Activated T-cell treated with anti-CD3 and anti-CD28 coated beads, Interleukin-2, amount 50 U/mL, for 4 hours (primary cell): ENCODE measurements around the gene NUDT16L1. TPM values are rescaled to one million over a fixed set of nuclear protein-coding genes. Genes with fewer than 3 reads are reported as not detected.

Experiments used
- ATAC-seq, 2 donors: fragments of 200-7000 bp; cut with Tn5 transposase; one replicate each; pipeline ENCODE4 v1.10.0; 2021
- DNase-seq: peaks from one replicate; pipeline ENCODE4 v3.0.0-alpha.2; 2020
- H3K27me3 Mint-ChIP-seq: one replicate; pipeline ENCODE4 v1.8.0; 2021; ENCODE audit warnings: low read depth, mixed read lengths
- H3K36me3 Mint-ChIP-seq: one replicate; pipeline ENCODE4 v1.8.0; 2022; ENCODE audit warnings: mixed read lengths; ENCODE audit not compliant: insufficient read depth
- H3K4me1 Mint-ChIP-seq: one replicate; pipeline ENCODE4 v1.8.0; 2021; ENCODE audit warnings: low read depth, mixed read lengths
- H3K4me3 Mint-ChIP-seq: one replicate; pipeline ENCODE4 v1.8.0; 2021; ENCODE audit warnings: mild to moderate bottlenecking, moderate library complexity, mixed read lengths
- H3K9me3 Mint-ChIP-seq: one replicate; pipeline ENCODE4 v1.8.0; 2021; ENCODE audit warnings: mixed read lengths
- total RNA-seq, 3 donors: library from RNA; stranded (reverse); gene quantifications; one replicate each; pipeline ENCODE4 v1.2.1, GENCODE V29; 2021

The NUDT16L1 gene
- total RNA-seq, 3 donors from 2014 or later = 53.1 to 56.8 (median 54.1) TPM

DNA sequence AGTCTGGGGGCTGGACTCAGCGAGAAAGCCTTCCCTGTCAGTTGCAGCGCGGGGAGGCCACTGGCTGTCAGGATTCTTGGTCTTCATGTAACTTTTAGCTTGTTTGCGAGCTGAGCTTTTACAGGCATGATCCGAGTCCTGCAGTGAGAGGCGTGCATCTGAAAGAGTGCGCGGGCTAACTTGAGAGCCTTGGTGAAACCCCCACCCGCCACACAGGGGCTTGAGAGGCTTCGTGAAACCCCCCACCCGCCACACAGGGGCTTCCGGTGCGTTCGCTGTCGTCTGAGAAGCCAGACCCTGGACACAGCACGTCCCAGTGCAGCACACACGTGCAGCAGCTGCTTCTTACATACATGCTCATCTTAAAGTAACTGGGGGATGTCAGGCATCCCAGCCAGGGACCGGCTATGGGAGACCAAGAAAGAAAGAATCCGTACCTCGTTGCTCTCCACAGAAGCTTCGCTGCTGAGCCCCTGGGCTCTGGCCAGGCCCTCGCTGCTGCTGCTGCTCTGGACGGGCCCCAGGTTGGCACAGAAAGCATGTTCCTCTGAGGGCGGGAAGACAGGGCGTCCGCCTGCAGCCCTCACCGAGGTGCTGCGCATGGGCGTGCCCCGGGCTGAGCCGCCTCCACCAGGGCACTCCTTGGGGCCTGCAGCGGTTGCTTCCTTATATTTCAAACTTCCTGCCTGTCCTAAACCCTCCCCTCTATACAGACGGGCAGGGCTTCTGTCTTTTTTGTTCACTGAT, 7.8 kb downstream of the NUDT16L1 start:
- no peaks in the 10 kb centered on the region for H3K4me1 Mint-ChIP-seq
- H3K4me3 Mint-ChIP-seq = no peak overlapping the region
- DNase-seq (no peak), ATAC-seq (no peak)
- H3K27me3 Mint-ChIP-seq = no peaks in the 10 kb centered on the region
- no peaks in the 10 kb centered on the region for H3K9me3 Mint-ChIP-seq
- H3K36me3 Mint-ChIP-seq = peaks cover 3% of the 10 kb centered on the region

DNA sequence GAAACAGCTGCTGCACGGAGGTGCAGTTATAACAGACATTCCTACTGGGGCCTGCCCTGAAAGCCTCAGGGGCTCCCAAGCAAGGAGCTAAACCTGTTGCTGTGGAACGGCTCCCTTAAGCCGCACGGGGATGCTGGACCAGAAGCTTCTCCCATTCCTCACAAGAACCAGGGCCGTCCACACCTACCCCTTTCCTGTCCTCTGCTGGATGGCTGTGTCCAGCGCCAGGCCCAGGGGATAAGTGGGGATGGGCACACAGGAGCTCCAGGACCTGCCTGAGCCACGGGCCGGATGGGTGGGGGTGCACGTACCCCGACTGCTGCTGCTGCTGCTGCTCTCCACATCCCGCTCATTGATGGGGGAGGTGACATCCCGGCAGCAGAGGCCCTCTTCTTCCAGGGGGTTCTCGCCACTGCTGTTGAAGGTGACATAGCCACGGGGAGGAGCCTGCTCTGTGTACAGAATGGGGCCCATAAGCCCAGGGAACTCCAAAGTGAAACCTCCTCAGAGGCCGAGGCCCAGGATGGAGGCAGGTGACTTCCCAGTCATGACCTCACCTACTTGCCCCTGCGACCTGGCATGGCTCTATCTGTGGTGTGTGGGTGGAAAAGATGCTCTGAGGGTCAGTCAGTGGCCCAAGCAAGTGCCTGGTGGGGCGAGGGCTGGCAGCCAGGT, 8.6 kb downstream of the NUDT16L1 start:
- H3K4me1 Mint-ChIP-seq = no peaks in the 10 kb centered on the region
- no peak for ATAC-seq
- H3K36me3 Mint-ChIP-seq = peaks cover 7% of the 10 kb centered on the region
- H3K4me3 Mint-ChIP-seq = no peak overlapping the region
- no peak for DNase-seq
- no peaks in the 10 kb centered on the region for H3K27me3 Mint-ChIP-seq
- no peaks in the 10 kb centered on the region for H3K9me3 Mint-ChIP-seq

DNA sequence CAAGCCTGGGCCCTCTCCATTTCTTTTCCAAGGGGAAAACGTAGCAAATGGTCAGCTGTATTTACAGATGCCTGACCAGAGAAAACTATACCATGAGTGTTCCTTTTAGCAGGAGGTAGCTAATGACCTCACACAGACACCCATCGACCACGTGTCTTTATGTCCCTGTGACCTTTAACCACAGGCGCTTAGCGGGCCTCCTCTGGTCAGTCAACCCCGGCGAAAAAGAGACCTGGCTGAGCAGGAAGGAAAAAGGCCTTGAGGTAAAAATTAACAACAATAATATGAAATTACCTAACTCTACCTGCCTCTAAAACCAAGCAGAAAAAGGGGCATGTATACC, 9.1 kb downstream of the NUDT16L1 start:
- Mint-ChIP-seq H3K36me3 (peaks cover 10% of the 10 kb centered on the region), H3K4me3 (no peak overlapping the region)

DNA sequence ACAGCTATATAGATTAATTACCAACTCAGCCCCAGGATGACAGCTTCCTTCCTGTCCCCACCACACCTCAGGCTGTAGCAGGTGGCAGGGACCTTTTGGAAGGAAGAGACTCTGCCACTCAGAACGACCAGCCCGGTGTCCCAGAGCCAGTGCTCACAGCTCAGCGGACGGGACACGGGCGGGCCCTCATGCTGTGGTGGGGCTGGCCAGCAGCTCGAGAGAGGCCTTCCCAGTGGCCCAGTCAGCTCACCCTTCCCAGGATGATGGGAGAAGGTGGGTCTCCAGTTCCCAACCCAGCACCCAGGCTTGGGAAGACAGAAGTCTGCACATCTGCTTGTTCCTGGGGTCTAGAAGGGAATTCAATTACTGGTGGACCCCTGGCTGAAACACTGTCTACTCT, 10.5 kb downstream of the NUDT16L1 start:
- H3K4me3 Mint-ChIP-seq = no peak overlapping the region
- H3K36me3 Mint-ChIP-seq = peaks cover 13% of the 10 kb centered on the region
- H3K27me3 Mint-ChIP-seq = no peaks in the 10 kb centered on the region
- DNase-seq (no peak), ATAC-seq (no peak)
- H3K9me3 Mint-ChIP-seq = no peaks in the 10 kb centered on the region
- no peaks in the 10 kb centered on the region for H3K4me1 Mint-ChIP-seq

More for the DNA sequence above, 9.1 kb downstream of the NUDT16L1 start:
- Mint-ChIP-seq H3K27me3 (no peaks in the 10 kb centered on the region), H3K4me1 (no peaks in the 10 kb centered on the region), H3K9me3 (no peaks in the 10 kb centered on the region)
- DNase-seq = no peak
- ATAC-seq = no peak

DNA sequence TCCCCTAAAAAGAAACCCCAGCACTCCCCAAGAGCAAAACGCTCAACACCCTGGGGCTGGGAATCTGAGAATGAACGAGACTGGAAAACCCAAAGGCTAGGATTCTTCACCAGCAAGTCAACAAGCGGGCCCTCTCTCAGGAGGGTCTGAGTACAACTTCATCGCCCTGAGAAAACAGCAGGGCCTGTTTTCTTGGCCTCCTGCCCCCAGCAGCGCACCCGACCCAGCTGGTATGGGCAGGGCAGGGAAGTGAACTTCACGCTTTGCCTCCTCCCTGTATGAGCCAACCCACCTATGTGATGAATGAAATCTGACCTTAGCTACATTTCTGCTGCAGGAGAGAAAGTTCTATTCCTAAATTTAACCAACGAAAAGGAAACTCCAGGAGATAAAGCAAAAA, 11.1 kb downstream of the NUDT16L1 start:
- Mint-ChIP-seq H3K27me3 (no peaks in the 10 kb centered on the region), H3K36me3 (peaks cover 15% of the 10 kb centered on the region), H3K9me3 (no peaks in the 10 kb centered on the region), H3K4me1 (no peaks in the 10 kb centered on the region), H3K4me3 (no peak overlapping the region)
- no peak for ATAC-seq
- no peak for DNase-seq

DNA sequence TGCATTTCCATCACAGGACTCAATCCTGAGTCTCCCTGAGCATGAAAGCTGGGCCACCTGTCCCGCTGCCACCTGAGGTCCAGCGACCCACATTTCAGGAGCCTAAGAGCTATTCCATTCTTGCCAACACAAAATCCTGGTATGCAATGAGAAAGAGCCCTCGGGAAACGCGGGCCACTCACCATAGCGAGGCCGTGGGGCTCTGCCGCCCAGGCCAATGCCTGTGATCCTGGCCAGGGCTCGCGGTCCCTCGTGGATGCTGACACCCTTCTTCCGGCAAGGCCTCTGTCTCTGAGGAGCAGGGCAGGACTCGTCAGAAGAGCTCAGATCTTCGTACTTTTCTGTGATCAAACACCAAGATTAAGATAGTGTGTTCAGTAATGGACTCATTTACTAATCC, 11.6 kb downstream of the NUDT16L1 start:
- Mint-ChIP-seq H3K36me3 (peaks cover 19% of the 10 kb centered on the region), H3K4me3 (no peak overlapping the region), H3K9me3 (no peaks in the 10 kb centered on the region), H3K27me3 (no peaks in the 10 kb centered on the region), H3K4me1 (no peaks in the 10 kb centered on the region)
- ATAC-seq = no peak
- DNase-seq = no peak

DNA sequence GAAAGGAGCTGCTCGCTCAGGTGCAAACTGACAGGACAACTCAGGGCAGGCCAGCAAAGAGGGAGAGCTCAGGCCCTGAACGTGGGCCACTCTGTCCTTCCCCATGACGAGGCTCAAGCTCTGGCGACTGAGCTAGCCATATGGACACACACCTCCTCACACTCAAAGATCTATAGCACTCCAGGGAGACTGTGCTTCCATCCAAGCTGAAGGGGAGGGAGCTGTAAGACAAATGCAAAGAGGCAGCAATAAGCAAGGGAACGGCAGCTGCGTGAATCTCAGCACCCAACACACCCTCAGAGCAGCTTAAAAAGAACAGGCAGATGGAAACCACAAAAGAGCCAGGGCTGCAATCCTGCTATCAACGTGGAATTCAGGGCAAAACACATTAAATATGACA, 13.5 kb downstream of the NUDT16L1 start:
- Mint-ChIP-seq H3K27me3 (no peaks in the 10 kb centered on the region), H3K9me3 (no peaks in the 10 kb centered on the region), H3K36me3 (peaks cover 23% of the 10 kb centered on the region), H3K4me1 (no peaks in the 10 kb centered on the region), H3K4me3 (peak overlapping the region; percentile 2)
- DNase-seq (no peak), ATAC-seq (no peak)

DNA sequence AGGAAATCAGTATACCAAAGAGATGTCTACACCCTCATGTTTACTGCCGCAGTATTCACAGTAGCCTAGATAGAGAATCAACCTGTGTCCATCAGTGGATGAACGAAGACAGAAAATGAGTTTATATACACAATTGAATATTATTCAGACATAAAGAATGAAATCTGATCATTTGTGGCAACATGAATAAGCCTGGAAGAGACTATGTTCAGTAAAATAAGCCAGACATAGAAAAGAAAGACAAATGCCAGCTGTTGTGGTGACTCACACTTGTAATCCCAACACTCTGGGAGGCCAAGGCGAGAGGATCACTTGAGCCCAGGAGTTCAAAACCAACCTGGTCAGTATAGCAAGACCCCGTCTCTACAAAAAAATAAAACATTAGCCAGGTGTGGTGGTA, 16.1 kb downstream of the NUDT16L1 start:
- Mint-ChIP-seq H3K9me3 (no peaks in the 10 kb centered on the region), H3K36me3 (peaks cover 27% of the 10 kb centered on the region), H3K27me3 (no peaks in the 10 kb centered on the region), H3K4me1 (no peaks in the 10 kb centered on the region), H3K4me3 (no peak overlapping the region)
- no peak for ATAC-seq
- no peak for DNase-seq

DNA sequence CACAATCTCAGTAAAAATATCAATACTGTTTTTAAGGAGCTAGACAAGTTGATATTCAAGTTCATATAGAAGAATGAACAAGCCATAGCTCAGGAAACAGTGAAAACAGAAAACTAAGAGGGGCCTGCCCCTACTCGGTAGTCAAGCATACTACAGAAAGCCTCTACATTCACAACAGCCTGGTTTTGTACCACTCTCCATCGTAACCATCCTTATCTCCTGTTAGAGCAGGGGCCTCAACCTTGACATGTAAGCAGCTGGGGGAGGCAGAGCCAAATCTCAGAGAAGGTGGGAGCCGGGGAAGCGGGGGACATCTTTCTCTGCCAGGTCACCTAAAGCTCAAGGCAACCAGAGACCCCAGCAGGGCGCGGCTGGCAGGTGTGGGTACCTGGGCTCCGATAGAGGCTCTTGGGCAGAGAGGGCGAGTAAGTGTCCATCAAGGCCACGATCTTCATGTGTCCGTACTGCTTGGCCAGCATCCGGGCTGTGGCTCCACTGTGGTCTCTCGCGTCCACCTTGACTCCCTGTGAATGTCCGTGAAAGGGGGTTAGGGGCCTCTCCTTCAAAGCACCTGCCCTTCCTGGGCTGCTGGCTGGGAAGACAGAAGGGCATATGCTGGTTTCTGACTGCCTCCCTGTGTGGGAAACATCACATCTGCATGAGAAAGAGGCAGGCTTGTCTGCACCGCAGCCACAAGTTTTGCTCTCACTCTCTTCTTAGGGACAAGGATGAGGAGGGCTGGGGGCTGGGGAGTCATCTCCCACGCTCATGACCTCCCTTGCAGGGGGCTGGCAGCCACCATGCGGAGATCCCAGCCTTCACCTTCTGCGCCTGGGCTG, 20.5 kb downstream of the NUDT16L1 start:
- DNase-seq (no peak), ATAC-seq (no peak)
- Mint-ChIP-seq H3K4me1 (no peaks in the 10 kb centered on the region), H3K27me3 (no peaks in the 10 kb centered on the region), H3K36me3 (peaks cover 18% of the 10 kb centered on the region), H3K9me3 (no peaks in the 10 kb centered on the region), H3K4me3 (no peak overlapping the region)

DNA sequence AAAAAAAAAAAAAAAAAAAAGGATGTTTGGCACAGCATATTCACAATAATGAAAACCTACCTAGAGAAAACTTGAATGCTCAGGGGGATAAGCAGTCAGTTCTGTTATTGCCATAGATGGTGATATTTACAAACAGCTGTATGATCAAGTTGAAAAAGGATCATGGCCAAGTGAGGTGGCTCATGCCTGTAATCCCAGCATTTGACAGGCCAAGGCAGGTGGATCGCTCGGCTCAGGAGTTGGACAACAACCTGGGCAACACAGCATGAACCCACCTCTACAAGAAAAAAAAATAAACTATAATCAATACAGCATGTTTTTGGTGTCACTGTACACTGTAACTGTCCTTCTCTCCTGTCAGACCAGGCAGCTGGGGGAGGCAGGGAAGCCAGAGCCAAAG, 21.6 kb downstream of the NUDT16L1 start:
- Mint-ChIP-seq H3K9me3 (no peaks in the 10 kb centered on the region), H3K4me3 (no peak overlapping the region), H3K36me3 (peaks cover 11% of the 10 kb centered on the region), H3K4me1 (no peaks in the 10 kb centered on the region), H3K27me3 (no peaks in the 10 kb centered on the region)
- DNase-seq = no peak
- ATAC-seq = no peak

DNA sequence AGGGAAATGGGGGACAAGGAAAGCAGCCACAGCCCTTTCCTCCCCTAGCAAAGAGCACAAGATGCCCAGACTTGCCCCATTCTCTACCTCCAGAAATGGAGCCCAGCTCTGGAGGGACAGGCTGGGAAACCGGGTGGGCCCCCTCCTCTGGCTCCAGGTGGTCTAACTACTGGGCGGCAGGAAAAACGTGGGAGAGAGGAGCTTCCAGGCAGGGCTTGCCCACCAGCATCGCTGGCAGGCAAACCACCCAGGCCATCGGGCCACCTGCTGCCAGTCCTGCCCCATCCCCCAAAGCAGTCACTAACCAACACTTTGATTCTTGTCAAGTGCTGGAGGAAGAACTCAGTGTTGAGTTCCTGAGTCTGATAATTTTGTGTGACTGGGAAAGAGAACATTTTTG, 25.1 kb downstream of the NUDT16L1 start:
- peaks cover 7% of the 10 kb centered on the region for H3K36me3 Mint-ChIP-seq
- H3K27me3 Mint-ChIP-seq = no peaks in the 10 kb centered on the region

DNA sequence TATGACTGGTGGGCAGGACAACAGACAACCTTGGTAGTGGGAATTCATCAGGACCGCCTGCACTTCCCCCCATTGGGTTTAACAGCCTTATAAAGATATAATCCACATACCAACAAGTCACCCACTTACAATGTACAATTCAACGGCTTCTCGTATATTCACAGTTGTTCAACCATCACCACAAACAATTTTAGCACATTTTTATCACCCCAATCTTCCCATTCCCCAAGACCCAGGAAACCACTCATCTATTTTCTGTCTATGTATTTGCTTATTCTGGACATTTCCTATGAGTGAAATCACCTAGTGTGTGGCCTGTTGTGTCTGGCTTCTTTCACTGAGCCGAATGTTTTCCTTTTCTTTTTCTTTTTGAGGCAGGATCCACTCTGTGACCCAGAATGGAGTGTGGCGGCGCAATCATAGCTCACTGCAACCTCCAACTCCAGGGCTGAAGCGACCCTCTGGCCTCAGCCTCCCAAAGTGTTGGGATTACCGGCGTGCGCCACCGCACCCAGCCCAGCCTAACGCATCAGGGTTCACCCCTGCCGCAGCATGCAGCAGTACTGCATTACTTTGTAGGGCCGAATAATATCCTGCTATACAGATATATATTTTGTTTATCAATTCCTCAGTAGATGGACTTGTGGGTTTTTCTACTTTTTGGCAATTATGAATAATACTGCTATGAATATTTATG, 29.9 kb downstream of the NUDT16L1 start:
- no peak for DNase-seq
- Mint-ChIP-seq H3K4me1 (no peaks in the 10 kb centered on the region), H3K4me3 (no peak overlapping the region), H3K36me3 (peaks cover 13% of the 10 kb centered on the region), H3K9me3 (no peaks in the 10 kb centered on the region), H3K27me3 (no peaks in the 10 kb centered on the region)
- no peak for ATAC-seq

More for the DNA sequence above, 25.1 kb downstream of the NUDT16L1 start:
- Mint-ChIP-seq H3K4me3 (no peak overlapping the region), H3K9me3 (no peaks in the 10 kb centered on the region), H3K4me1 (no peaks in the 10 kb centered on the region)
- ATAC-seq = no peak
- no peak for DNase-seq

DNA sequence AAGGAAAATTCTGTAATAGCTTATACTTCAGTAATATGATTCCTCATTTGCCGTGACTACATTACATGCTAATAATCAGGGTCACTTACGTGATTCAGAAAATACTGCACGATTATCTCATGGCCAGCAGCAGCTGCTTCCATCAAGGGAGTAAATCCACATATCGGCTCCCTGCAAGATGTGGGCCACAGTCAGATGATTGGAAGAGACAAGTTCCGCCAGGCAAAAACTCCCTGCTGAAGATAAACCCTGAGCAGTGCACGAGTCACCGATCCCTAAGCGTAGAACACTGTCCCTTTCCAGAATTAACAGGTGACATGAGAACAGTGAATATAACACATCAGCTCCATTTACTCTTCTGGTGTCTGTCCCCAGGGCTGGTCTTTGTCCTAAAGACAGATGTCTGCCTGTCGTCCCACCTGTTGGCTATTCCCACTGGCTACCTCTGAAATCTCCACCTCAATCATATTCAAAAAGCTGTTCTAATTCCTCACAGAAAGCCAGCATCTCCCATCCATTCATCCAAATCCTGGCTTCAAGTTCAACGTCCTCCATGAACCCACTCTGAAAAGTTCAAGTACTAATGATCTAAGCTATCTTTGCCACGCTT, 31.4 kb downstream of the NUDT16L1 start:
- Mint-ChIP-seq H3K9me3 (no peaks in the 10 kb centered on the region), H3K4me1 (no peaks in the 10 kb centered on the region), H3K4me3 (no peak overlapping the region), H3K27me3 (no peaks in the 10 kb centered on the region), H3K36me3 (peaks cover 13% of the 10 kb centered on the region)
- no peak for DNase-seq
- no peak for ATAC-seq

DNA sequence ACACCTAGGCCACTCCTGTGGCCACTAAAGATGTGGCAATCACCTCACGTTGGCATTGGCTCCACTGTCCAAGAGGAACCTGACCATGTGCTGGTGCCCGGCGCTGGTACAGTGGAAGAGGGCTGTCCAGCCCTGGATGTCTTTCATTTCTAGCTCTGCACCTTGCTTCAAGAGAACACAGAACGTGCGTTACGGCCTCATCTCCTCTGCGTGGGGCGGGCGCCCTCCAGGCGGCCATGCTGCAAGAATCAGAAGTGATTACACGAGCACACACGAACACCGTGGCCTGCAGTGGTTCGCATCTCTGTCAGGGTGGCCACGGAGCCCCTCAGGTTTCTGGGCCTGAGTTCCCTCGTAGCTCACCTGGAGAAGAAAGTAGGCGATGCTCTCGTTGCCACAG, 33.3 kb downstream of the NUDT16L1 start:
- no peak for ATAC-seq
- H3K9me3 Mint-ChIP-seq = no peaks in the 10 kb centered on the region
- DNase-seq = no peak
- no peak overlapping the region for H3K4me3 Mint-ChIP-seq
- no peaks in the 10 kb centered on the region for H3K27me3 Mint-ChIP-seq
- H3K36me3 Mint-ChIP-seq = peaks cover 13% of the 10 kb centered on the region
- H3K4me1 Mint-ChIP-seq = no peaks in the 10 kb centered on the region
